AG04449 (cell line): ENCODE results near the gene MCTP1.

ENCODE experiments used
- CTCF ChIA-PET: fragments of 350-600 bp; formaldehyde crosslinking; extraction: SDS; loops from one replicate; lab custom pipeline; 2021; ENCODE audit warnings: antibody characterized with exemption; lab: Yijun Ruan, JAX
- POLR2A ChIA-PET: fragments of 400-600, 350-600 bp; formaldehyde crosslinking; extraction: SDS; loops from one replicate; lab custom pipeline; 2020; ENCODE audit warnings: antibody characterized with exemption, inconsistent platforms; lab: Yijun Ruan, JAX
- DNase-seq: peaks from one replicate; pipeline ENCODE4 v3.0.0-alpha.2; 2010; ENCODE audit warnings: low read depth, low spot score
- H3K4me3 ChIP-seq: 2 replicates; pipeline ENCODE4 v1.5.1; 2011; ENCODE audit warnings: low read depth, mild to moderate bottlenecking, control low read depth, low read length
- CTCF ChIP-seq: IDR thresholded peaks from one replicate; pipeline ENCODE4 v1.5.1; 2011; ENCODE audit warnings: mild to moderate bottlenecking, moderate library complexity, low read length, control low read depth, inconsistent platforms; ENCODE audit not compliant: insufficient read depth; ENCODE audit errors: missing control alignments

The MCTP1 gene

GRCh38 chr5:94812232-94812631 is 472.7 kb downstream of the MCTP1 start:
- CTCF ChIA-PET = interaction anchor here (1.2 kb wide), 1 partner anchor 71 kb away, joined by 3 read pairs; no protein-coding TSS in a partner anchor
- TF ChIP-seq CTCF = no peak
- DNase-seq = no peak
- POLR2A ChIA-PET = no interaction called here
- no peak overlapping the region for H3K4me3 ChIP-seq

- ChIA-PET POLR2A (no interaction called here), CTCF (interaction anchor here (1.2 kb wide), 1 partner anchor 72 kb away, joined by 3 read pairs; no protein-coding TSS in a partner anchor)
- no peak overlapping the region for H3K4me3 ChIP-seq
- TF ChIP-seq CTCF = no peak
- no peak for DNase-seq
These were observed 473.6 kb downstream of the MCTP1 start for GRCh38 chr5:94811331-94811730.

- no peak for TF ChIP-seq CTCF
- DNase-seq = no peak
- POLR2A ChIA-PET = no interaction called here
- no peak overlapping the region for H3K4me3 ChIP-seq
- CTCF ChIA-PET = interaction anchor here (1.2 kb wide), 1 partner anchor 72 kb away, joined by 3 read pairs; no protein-coding TSS in a partner anchor
These were observed 474.0 kb downstream of the MCTP1 start for GRCh38 chr5:94810877-94811276.

- H3K4me3 ChIP-seq = no peak overlapping the region
- TF ChIP-seq CTCF = no peak
- POLR2A ChIA-PET = no interaction called here
- no peak for DNase-seq
- CTCF ChIA-PET = no interaction called here
These were observed 474.6 kb downstream of the MCTP1 start for GRCh38 chr5:94810281-94810680.

GRCh38 chr5:94808497-94808896 is 476.4 kb downstream of the MCTP1 start:
- no peak overlapping the region for H3K4me3 ChIP-seq
- TF ChIP-seq CTCF = no peak
- no peak for DNase-seq
- ChIA-PET POLR2A (no interaction called here), CTCF (no interaction called here)

GRCh38 chr5:94807985-94808384 is 476.9 kb downstream of the MCTP1 start:
- ChIA-PET POLR2A (no interaction called here), CTCF (no interaction called here)
- H3K4me3 ChIP-seq = no peak overlapping the region
- TF ChIP-seq CTCF = no peak
- DNase-seq = no peak
